K562 (cell line): ENCODE measurements around the gene CCDC9B. TPM values are rescaled to one million over a fixed set of nuclear protein-coding genes. Genes with fewer than 3 reads are reported as not detected.

Experiments
- ATAC-seq: fragments of 200-7000 bp; cut with Tn5 transposase; 3 replicates; pipeline ENCODE4 v1.9.1; 2020; ENCODE audit warnings: moderate library complexity
- BruUV-seq: library from RNA; stranded (reverse); fragments of 400-500 nt; replicated peaks from 2 replicates; lab custom pipeline; 2021; lab: Mats Ljungman, UMichigan
- CTCF ChIA-PET: fragments of 300-600 bp; formaldehyde crosslinking; extraction: SDS; loops from one replicate; lab custom pipeline; 2021; ENCODE audit warnings: low intra/inter-chr PET ratio; lab: Yijun Ruan, JAX
- POLR2A ChIA-PET: fragments of 300-600, 350-650 bp; sonication (Branson Sonifier 250); formaldehyde crosslinking; extraction: SDS; loops from one replicate; lab custom pipeline; 2021; ENCODE audit warnings: antibody characterized with exemption, inconsistent platforms; lab: Yijun Ruan, JAX
- DNase-seq, 4 experiments: peaks; one replicate each; pipeline versions ENCODE4 v3.0.0 to v3.0.0-alpha.2; 2011 to 2018; ENCODE audit warnings: low spot score in 3 of 4, mixed read lengths in 3 of 4; ENCODE audit errors: extremely low read depth in 1 of 4
- FAIRE-seq: peaks from 2 replicates; lab custom pipeline; 2011; peaks lifted over from hg19 to GRCh38; lab: Jason Lieb, UNC
- H2AFZ ChIP-seq: 2 replicates; pipeline ENCODE4 v1.6.0; 2011; ENCODE audit warnings: low read depth, low read length, control low read depth, inconsistent platforms
- H3K27ac ChIP-seq: fragments of 200-600 bp; 3 replicates; pipeline ENCODE4 v1.8.0; 2011; ENCODE audit warnings: low read depth, mild to moderate bottlenecking, control low read depth, inconsistent platforms, low read length, moderate library complexity, mixed read lengths; ENCODE audit errors: extremely low read depth
- H3K27me3 ChIP-seq, 2 experiments: fragments of 300-600 bp in 1 of 2; 2 replicates in 1 of 2; 3 replicates in 1 of 2; pipeline versions ENCODE4 v1.6.0 to v1.8.0; 2011; ENCODE audit warnings: inconsistent platforms in 2 of 2, low read length in 2 of 2, mild to moderate bottlenecking in 1 of 2, mixed read lengths in 1 of 2, moderate library complexity in 1 of 2; ENCODE audit not compliant: control insufficient read depth in 2 of 2, insufficient read depth in 2 of 2
- H3K36me3 ChIP-seq: fragments of 300-600 bp; 3 replicates; pipeline ENCODE4 v1.8.0; 2011; ENCODE audit warnings: mild to moderate bottlenecking, low read length, inconsistent platforms; ENCODE audit not compliant: control insufficient read depth, insufficient read depth
- H3K4me1 ChIP-seq, 2 experiments: fragments of 200-600 bp in 1 of 2; replicated peaks in 1 of 2; 2 replicates in 1 of 2; 3 replicates in 1 of 2; pipeline versions ENCODE4 v1.5.1 to v1.8.0; 2011; ENCODE audit warnings: inconsistent platforms in 2 of 2, low read length in 2 of 2, mild to moderate bottlenecking in 1 of 2, mixed read lengths in 1 of 2, moderate library complexity in 1 of 2; ENCODE audit not compliant: control insufficient read depth in 2 of 2, insufficient read depth in 2 of 2
- H3K4me2 ChIP-seq: 2 replicates; pipeline ENCODE4 v1.6.1; 2011; ENCODE audit warnings: low read length, control low read depth, inconsistent platforms, mixed read lengths; ENCODE audit not compliant: insufficient read depth
- H3K4me3 ChIP-seq: fragments of 200-600 bp; sonication (generic), shearing (Covaris generic); 2 replicates; pipeline ENCODE4 v1.5.1; 2016; ENCODE audit warnings: control low read depth, inconsistent platforms
- H3K79me2 ChIP-seq: fragments of 200-600 bp; 3 replicates; pipeline ENCODE4 v1.8.0; 2011; ENCODE audit warnings: low read length, inconsistent platforms; ENCODE audit not compliant: control insufficient read depth, insufficient read depth
- H3K9ac ChIP-seq, 2 experiments: 2 replicates each; pipeline versions ENCODE4 v1.6.0 to v1.6.1; 2011; ENCODE audit warnings: low read depth in 2 of 2, low read length in 2 of 2, control low read depth in 1 of 2, inconsistent platforms in 1 of 2, mild to moderate bottlenecking in 1 of 2, mixed read lengths in 1 of 2; ENCODE audit not compliant: insufficient read depth in 1 of 2
- H3K9me1 ChIP-seq: one replicate; pipeline ENCODE4 v1.6.0; 2011; ENCODE audit warnings: inconsistent platforms, mild to moderate bottlenecking, low read length, moderate library complexity; ENCODE audit not compliant: control insufficient read depth, insufficient read depth
- H3K9me3 ChIP-seq: replicated peaks from 2 replicates; pipeline ENCODE4 v1.5.1; 2011; ENCODE audit warnings: low read depth, low read length, inconsistent platforms; ENCODE audit not compliant: control insufficient read depth, insufficient read depth
- H4K20me1 ChIP-seq: replicated peaks from 2 replicates; pipeline ENCODE4 v1.6.1; 2011; ENCODE audit warnings: low read length, inconsistent platforms, mixed read lengths; ENCODE audit not compliant: control insufficient read depth, insufficient read depth
- CXXC5 ChIP-seq: fragments of 250-450 bp; sonication (Bioruptor Pico); IDR thresholded peaks from 2 replicates; pipeline ENCODE4 v1.8.0; 2022; ENCODE audit warnings: inconsistent platforms, mild to moderate bottlenecking, moderate library complexity
- FOXK1 ChIP-seq: sonication (generic); formaldehyde crosslinking; IDR thresholded peaks from 2 replicates; pipeline ENCODE4 v1.8.0; 2022; ENCODE audit warnings: missing genetic modification reagents, mild to moderate bottlenecking, borderline replicate concordance
- GABPB1 ChIP-seq: sonication (generic); formaldehyde crosslinking; IDR thresholded peaks from 2 replicates; pipeline ENCODE4 v1.8.0; 2022; ENCODE audit warnings: mild to moderate bottlenecking, missing genetic modification reagents
- HNRNPH1 ChIP-seq: fragments of 200-400 bp; formaldehyde crosslinking; optimal IDR thresholded peaks from 2 replicates; pipeline ENCODE3; 2017; ENCODE audit warnings: low read depth, mild to moderate bottlenecking, low read length, moderate library complexity
- MTA1 ChIP-seq: fragments of 450-650 bp; IDR thresholded peaks from 2 replicates; pipeline ENCODE4 v1.6.1; 2017; ENCODE audit warnings: borderline replicate concordance
- NELFE ChIP-seq: IDR thresholded peaks from 2 replicates; pipeline ENCODE4 v1.6.1; 2011; ENCODE audit warnings: mild to moderate bottlenecking; ENCODE audit not compliant: insufficient read depth, insufficient read length
- SAP30 ChIP-seq: fragments of 200-600 bp; sonication (generic); IDR thresholded peaks from 2 replicates; pipeline ENCODE4 v1.6.1; 2012; ENCODE audit warnings: borderline replicate concordance, low read depth, mild to moderate bottlenecking, moderate library complexity, low read length, control low read depth, inconsistent platforms; ENCODE audit not compliant: insufficient read depth, poor library complexity, severe bottlenecking
- SMAD4 ChIP-seq: fragments of 250-450 bp; sonication (Bioruptor Pico); conservative IDR thresholded peaks from 2 replicates; pipeline ENCODE4 v1.8.0; 2021; ENCODE audit warnings: inconsistent platforms, mild to moderate bottlenecking, moderate library complexity
- ZNF24 ChIP-seq: fragments of 450-650 bp; IDR thresholded peaks from 2 replicates; pipeline ENCODE4 v1.6.1; 2016
- WGBS: fragments of 100-300 bp; shearing (Covaris generic); methylation state at CpG from one replicate; pipeline ENCODE4 v1.1.6; 2016; ENCODE audit warnings: low coverage, mixed read lengths; ENCODE audit not compliant: insufficient coverage; ENCODE audit errors: missing lambda C conversion rate; 5-methylcytosine and 5-hydroxymethylcytosine counted together
- in situ Hi-C: fragments of 300-500 bp; cut with MboI; formaldehyde crosslinking; loops from 4 replicates; pipeline ENCODE4 v1.15.0; 2018; ENCODE audit warnings: inconsistent platforms, mixed read lengths
- intact Hi-C: fragments of 100-400 bp; cut with micrococcal nuclease; formaldehyde crosslinking; loops from 2 replicates; pipeline ENCODE4 v1.14.2; 2022
- polyA plus RNA-seq, 8 experiments: library from polyadenylated mRNA; depleted of rRNA in 4 of 8; stranded (reverse) in 5 of 8; unstranded in 3 of 8; fragments of >200 nt; fragmentation: Nextera tagmentation in 2 of 8; fragmentation: Illumina TruSeq in 1 of 8; extraction: Ambion mirVana in 2 of 8; extraction: Trizol in 1 of 8; gene quantifications; 2 replicates each; pipeline versions ENCODE4 v1.2.1 to v1.2.3, GENCODE V29; 2011 to 2014; ENCODE audit warnings: inconsistent platforms in 1 of 8, missing spikeins in 1 of 8
- total RNA-seq, 7 experiments: library from RNA; depleted of rRNA in 6 of 7; stranded (reverse); fragments of >200 nt in 6 of 7; fragmentation: Illumina TruSeq in 2 of 7; extraction: Trizol in 2 of 7; gene quantifications; 2 replicates each; pipeline versions ENCODE4 v1.2.1 to v1.2.3, GENCODE V29; 2011 to 2021; ENCODE audit warnings: low replicate concordance in 1 of 7
- TF ChIP-seq, protein P1 (sequence below), 3 experiments: fragments of 200-800 bp in 1 of 3; sonication (Bioruptor generic) in 1 of 3; sonication (generic) in 1 of 3; formaldehyde crosslinking in 1 of 3; IDR thresholded peaks; 2 replicates each; pipeline versions ENCODE4 v1.6.1 to v1.8.0; 2016 to 2022; ENCODE audit warnings: mild to moderate bottlenecking in 2 of 3, missing compliant biosample characterization in 2 of 3, missing genetic modification characterization in 2 of 3, missing genetic modification reagents in 1 of 3
- TF ChIP-seq, protein P2 (sequence below): fragments of 450-650 bp; IDR thresholded peaks from 2 replicates; pipeline ENCODE4 v1.6.1; 2016
- TF ChIP-seq, protein P3 (sequence below): fragments of 250-450 bp; sonication (Bioruptor Pico); IDR thresholded peaks from 2 replicates; pipeline ENCODE4 v1.5.0; 2020; ENCODE audit warnings: mild to moderate bottlenecking, borderline replicate concordance

CCDC9B gene
- total and polyA plus RNA-seq, 9 of the 15 experiments (the other 6 are each of a cell fraction or from before 2014, with no cell fraction given) = 0.01 to 0.47 (median 0.15) TPM; not detected in 1

DNA sequence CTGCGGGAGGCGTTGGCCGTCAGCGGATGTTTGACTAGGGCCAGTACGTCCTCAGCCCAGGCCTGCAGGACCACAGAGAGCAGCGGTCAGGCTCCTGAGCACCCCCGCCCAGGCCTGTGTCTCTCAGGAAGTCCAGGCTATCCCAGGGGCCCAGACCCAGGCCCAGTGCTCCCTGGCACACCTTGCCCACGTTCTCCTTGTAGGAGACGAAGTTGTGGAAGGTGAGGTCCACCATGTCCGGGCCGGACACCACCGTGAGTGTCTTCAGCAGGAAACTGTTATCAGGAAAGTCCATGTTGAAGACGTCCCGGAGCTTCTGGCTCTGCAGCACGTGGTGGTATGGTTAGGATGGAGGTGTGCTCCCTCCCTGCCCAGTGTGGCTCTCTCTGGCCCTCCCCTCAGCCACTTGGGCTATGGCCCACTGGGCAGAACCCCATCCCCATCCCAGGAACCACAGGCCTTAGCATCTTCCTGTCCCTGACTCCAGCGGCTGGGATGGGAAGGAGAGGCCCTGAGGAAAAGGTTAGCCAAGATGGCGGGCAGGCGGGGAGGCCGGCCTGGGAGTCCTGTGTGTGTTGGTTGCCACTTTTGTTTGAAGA is 38.4 kb downstream of the CCDC9B start (continued):
- TF ChIP-seq, protein P1, sequence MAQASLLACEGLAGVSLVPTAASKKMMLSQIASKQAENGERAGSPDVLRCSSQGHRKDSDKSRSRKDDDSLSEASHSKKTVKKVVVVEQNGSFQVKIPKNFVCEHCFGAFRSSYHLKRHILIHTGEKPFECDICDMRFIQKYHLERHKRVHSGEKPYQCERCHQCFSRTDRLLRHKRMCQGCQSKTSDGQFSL (CRISPR knock-in tag; IDR thresholded peaks at IDR 0.05) = peak; percentile 16; the same call in 1 of the 2 replicates
- TF ChIP-seq, protein P1 (tag; IDR thresholded peaks at IDR 0.05) = no peak
- TF ChIP-seq SAP30 = no peak
- TF ChIP-seq CXXC5 = 0 out of 2 replicates have a peak, but pooled peaks have one; percentile 19

DNA sequence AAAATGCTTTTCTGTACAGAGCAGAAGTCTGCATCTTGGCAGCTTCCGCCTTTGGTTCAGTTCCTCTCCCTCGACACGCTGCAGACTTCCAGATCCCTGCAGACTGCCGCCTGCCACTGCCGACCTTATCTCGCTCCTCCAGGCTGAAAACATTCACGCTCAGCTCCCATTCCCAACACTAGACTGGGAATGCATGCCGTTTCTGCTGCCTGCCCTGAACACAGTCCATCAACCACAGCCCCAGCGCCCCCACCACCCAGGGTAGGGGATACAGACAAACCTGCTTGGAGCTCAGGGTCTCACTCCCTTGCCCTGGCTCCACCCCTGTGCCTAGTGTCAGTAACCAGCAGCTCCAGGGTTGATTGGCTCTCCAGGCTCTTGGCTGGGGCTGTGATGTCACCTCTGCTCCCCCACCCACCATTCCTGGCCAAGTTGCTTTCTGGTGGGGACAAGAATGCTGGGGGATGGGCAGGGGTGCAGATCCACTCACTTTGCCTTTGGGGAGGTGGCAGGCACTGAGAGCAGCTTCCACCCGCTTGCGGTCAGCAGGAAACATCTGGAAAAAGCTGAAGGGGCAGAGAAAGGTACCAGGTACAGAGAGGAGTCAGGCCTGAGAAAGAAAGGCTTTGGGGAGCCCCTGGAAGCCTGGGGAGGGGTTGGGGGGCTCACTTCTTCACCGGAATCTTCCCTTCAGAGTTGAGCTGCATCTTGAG is 39.1 kb downstream of the CCDC9B start:
- H2AFZ ChIP-seq = peak overlapping the region; percentile 78
- peak overlapping the region; percentile 55 for H3K4me2 ChIP-seq
- H3K9me1 ChIP-seq = no peaks in the 10 kb centered on the region
- ATAC-seq (peak; percentile 81), FAIRE-seq (peak; percentile 69), DNase-seq (peak; percentile 62 to 69 (median 64))
- 20% methylated on average over 12 of the region's 12 CpGs for WGBS
- no peaks in the 10 kb centered on the region for H3K36me3 ChIP-seq
- intact Hi-C loops = no loop called here
- no peaks in the 10 kb centered on the region for H4K20me1 ChIP-seq
- ChIA-PET CTCF (no interaction called here), POLR2A (interaction anchor here (0.9 to 1.6 kb wide), 5 partner anchors 8 to 14 kb away, joined by 3 to 13 read pairs (median 4); no protein-coding TSS in a partner anchor)
- H3K27me3 ChIP-seq = no peaks in the 10 kb centered on the region
- peaks cover 19 to 30% of the 10 kb centered on the region in 2 experiments; a peak in 4 of 5 replicates for H3K4me1 ChIP-seq
- no peak overlapping the region for H3K4me3 ChIP-seq
- peak overlapping the region; percentile 18 for H3K27ac ChIP-seq
- in situ Hi-C loops = no loop called here
- peak overlapping the region; percentile 19 to 80; a peak in 3 of 4 replicates for H3K9ac ChIP-seq
- no peaks in the 10 kb centered on the region for H3K79me2 ChIP-seq
- BruUV-seq = no TSS peak
- no peaks in the 10 kb centered on the region for H3K9me3 ChIP-seq
- TF ChIP-seq, protein P2, sequence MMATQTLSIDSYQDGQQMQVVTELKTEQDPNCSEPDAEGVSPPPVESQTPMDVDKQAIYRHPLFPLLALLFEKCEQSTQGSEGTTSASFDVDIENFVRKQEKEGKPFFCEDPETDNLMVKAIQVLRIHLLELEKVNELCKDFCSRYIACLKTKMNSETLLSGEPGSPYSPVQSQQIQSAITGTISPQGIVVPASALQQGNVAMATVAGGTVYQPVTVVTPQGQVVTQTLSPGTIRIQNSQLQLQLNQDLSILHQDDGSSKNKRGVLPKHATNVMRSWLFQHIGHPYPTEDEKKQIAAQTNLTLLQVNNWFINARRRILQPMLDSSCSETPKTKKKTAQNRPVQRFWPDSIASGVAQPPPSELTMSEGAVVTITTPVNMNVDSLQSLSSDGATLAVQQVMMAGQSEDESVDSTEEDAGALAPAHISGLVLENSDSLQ = peak; percentile 81
- TF ChIP-seq MTA1 = 0 out of 2 replicates have a peak, but pooled peaks have one; percentile 30
- TF ChIP-seq ZNF24 = no peak
- TF ChIP-seq GABPB1 (CRISPR knock-in tag) = no peak
- no peak for TF ChIP-seq NELFE
- no peak for TF ChIP-seq HNRNPH1
- TF ChIP-seq, protein P3, sequence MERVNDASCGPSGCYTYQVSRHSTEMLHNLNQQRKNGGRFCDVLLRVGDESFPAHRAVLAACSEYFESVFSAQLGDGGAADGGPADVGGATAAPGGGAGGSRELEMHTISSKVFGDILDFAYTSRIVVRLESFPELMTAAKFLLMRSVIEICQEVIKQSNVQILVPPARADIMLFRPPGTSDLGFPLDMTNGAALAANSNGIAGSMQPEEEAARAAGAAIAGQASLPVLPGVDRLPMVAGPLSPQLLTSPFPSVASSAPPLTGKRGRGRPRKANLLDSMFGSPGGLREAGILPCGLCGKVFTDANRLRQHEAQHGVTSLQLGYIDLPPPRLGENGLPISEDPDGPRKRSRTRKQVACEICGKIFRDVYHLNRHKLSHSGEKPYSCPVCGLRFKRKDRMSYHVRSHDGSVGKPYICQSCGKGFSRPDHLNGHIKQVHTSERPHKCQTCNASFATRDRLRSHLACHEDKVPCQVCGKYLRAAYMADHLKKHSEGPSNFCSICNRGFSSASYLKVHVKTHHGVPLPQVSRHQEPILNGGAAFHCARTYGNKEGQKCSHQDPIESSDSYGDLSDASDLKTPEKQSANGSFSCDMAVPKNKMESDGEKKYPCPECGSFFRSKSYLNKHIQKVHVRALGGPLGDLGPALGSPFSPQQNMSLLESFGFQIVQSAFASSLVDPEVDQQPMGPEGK = no peak
- TF ChIP-seq SMAD4 (CRISPR knock-in tag) = 0 out of 2 replicates have a peak, but pooled peaks have one; percentile 30
- TF ChIP-seq FOXK1 (CRISPR knock-in tag) = no peak
